HG02623 (cell line): ENCODE data around the gene WIPF2.

ENCODE experiments used
- ATAC-seq: cut with Tn5 transposase; IDR thresholded peaks from one replicate; pipeline ENCODE4 v1.9.1; 2021; ENCODE audit warnings: moderate library complexity; ENCODE audit not compliant: unreplicated experiment

Gene WIPF2

GRCh38 chr17:40312893-40313667 is 94.0 kb downstream of the WIPF2 start:
- ATAC-seq, result no peak

- no peak for ATAC-seq
Observed at GRCh38 chr17:40313668-40314583, 94.8 kb downstream of the WIPF2 start.

GRCh38 chr17:40314584-40314956 is 95.5 kb downstream of the WIPF2 start:
- no peak for ATAC-seq

- no peak for ATAC-seq
Observed at GRCh38 chr17:40315206-40315605, 96.1 kb downstream of the WIPF2 start.

- no peak for ATAC-seq
Observed at GRCh38 chr17:40315678-40316570, 96.8 kb downstream of the WIPF2 start.

GRCh38 chr17:40316571-40317344 is 97.7 kb downstream of the WIPF2 start:
- ATAC-seq, result no peak

- ATAC-seq, result no peak
Observed at GRCh38 chr17:40317345-40317873, 98.3 kb downstream of the WIPF2 start.

- ATAC-seq, result peak; percentile 67
Observed at GRCh38 chr17:40317880-40318829, 99.1 kb downstream of the WIPF2 start.

- ATAC-seq, result no peak
Observed at GRCh38 chr17:40318830-40319391, 99.8 kb downstream of the WIPF2 start.

GRCh38 chr17:40319651-40320540 is 100.8 kb downstream of the WIPF2 start:
- no peak for ATAC-seq

GRCh38 chr17:40320756-40321523 is 101.8 kb downstream of the WIPF2 start:
- no peak for ATAC-seq

- ATAC-seq, result no peak
Observed at GRCh38 chr17:40321524-40321929, 102.4 kb downstream of the WIPF2 start.

GRCh38 chr17:40321961-40322357 is 102.9 kb downstream of the WIPF2 start:
- ATAC-seq, result no peak

- ATAC-seq, result peak; percentile 21
Observed at GRCh38 chr17:40322358-40323315, 103.5 kb downstream of the WIPF2 start.
